H9 (cell line): ENCODE measurements around the gene LRRC61. TPM values are rescaled to one million over a fixed set of nuclear protein-coding genes. Genes with fewer than 3 reads are reported as not detected.
A peak's percentile ranks its signal among the peaks of the same experiment; 100 is the strongest.

Experiments used
- DNase-seq: peaks from one replicate; pipeline ENCODE4 v3.0.0-alpha.2; 2017
- H2AFZ ChIP-seq: one replicate; pipeline ENCODE4 v1.6.1; 2013; ENCODE audit warnings: mild to moderate bottlenecking, low read length, control low read depth, moderate library complexity
- H2AK5ac ChIP-seq: 2 replicates; pipeline ENCODE4 v1.6.1; 2013; ENCODE audit warnings: low read length, control low read depth, mixed read lengths; ENCODE audit not compliant: insufficient read length
- H2BK120ac ChIP-seq: one replicate; pipeline ENCODE4 v1.6.1; 2013; ENCODE audit warnings: low read depth, mild to moderate bottlenecking, low read length, control low read depth, inconsistent platforms; ENCODE audit not compliant: poor library complexity, severe bottlenecking
- H2BK12ac ChIP-seq: 2 replicates; pipeline ENCODE4 v1.6.1; 2013; ENCODE audit warnings: low read length, control low read depth, mixed read lengths, low read depth; ENCODE audit not compliant: insufficient read length
- H2BK15ac ChIP-seq: 2 replicates; pipeline ENCODE4 v1.6.1; 2013; ENCODE audit warnings: low read depth, low read length, control low read depth
- H2BK20ac ChIP-seq: one replicate; pipeline ENCODE4 v1.6.1; 2013; ENCODE audit warnings: low read depth, mild to moderate bottlenecking, low read length, control low read depth, inconsistent platforms; ENCODE audit not compliant: poor library complexity, severe bottlenecking
- H2BK5ac ChIP-seq: 2 replicates; pipeline ENCODE4 v1.6.1; 2013; ENCODE audit warnings: low read length, control low read depth, mixed read lengths; ENCODE audit not compliant: insufficient read length
- H3K14ac ChIP-seq: 2 replicates; pipeline ENCODE4 v1.6.1; 2013; ENCODE audit warnings: low read length, control low read depth; ENCODE audit not compliant: insufficient read depth
- H3K18ac ChIP-seq: 2 replicates; pipeline ENCODE4 v1.6.1; 2013; ENCODE audit warnings: low read depth, mild to moderate bottlenecking, mixed read lengths, low read length, control low read depth; ENCODE audit not compliant: insufficient read length
- H3K23ac ChIP-seq: 2 replicates; pipeline ENCODE4 v1.6.1; 2013; ENCODE audit warnings: low read length, control low read depth, mixed read lengths, low read depth; ENCODE audit not compliant: insufficient read length
- H3K23me2 ChIP-seq: 2 replicates; pipeline ENCODE4 v1.6.1; 2013; ENCODE audit warnings: low read depth, mild to moderate bottlenecking, mixed read lengths, low read length, control low read depth; ENCODE audit not compliant: insufficient read length, poor library complexity, severe bottlenecking
- H3K27ac ChIP-seq: 2 replicates; pipeline ENCODE4 v1.5.1; 2013; ENCODE audit warnings: low read length, control low read depth, mixed read lengths, low read depth; ENCODE audit not compliant: insufficient read length
- H3K27me3 ChIP-seq: 2 replicates; pipeline ENCODE4 v1.6.1; 2013; ENCODE audit warnings: low read length, control low read depth, inconsistent platforms; ENCODE audit not compliant: insufficient read depth
- H3K4ac ChIP-seq: 2 replicates; pipeline ENCODE4 v1.6.1; 2013; ENCODE audit warnings: low read depth, mild to moderate bottlenecking, control low read depth, inconsistent platforms, low read length, moderate library complexity
- H3K4me1 ChIP-seq: 2 replicates; pipeline ENCODE4 v1.6.1; 2013; ENCODE audit warnings: low read length, control low read depth, inconsistent platforms; ENCODE audit not compliant: insufficient read depth
- H3K4me2 ChIP-seq: 2 replicates; pipeline ENCODE4 v1.6.1; 2013; ENCODE audit warnings: low read length, control low read depth, mixed read lengths; ENCODE audit not compliant: insufficient read length, insufficient read depth
- H3K56ac ChIP-seq: 2 replicates; pipeline ENCODE4 v1.6.1; 2013; ENCODE audit warnings: low read depth, mild to moderate bottlenecking, mixed read lengths, low read length, control low read depth; ENCODE audit not compliant: insufficient read length
- H3K79me1 ChIP-seq: 2 replicates; pipeline ENCODE4 v1.6.1; 2013; ENCODE audit warnings: low read depth, mild to moderate bottlenecking, moderate library complexity, low read length, control low read depth, inconsistent platforms; ENCODE audit not compliant: insufficient read depth, poor library complexity, severe bottlenecking
- H3K79me2 ChIP-seq: 2 replicates; pipeline ENCODE4 v1.6.1; 2013; ENCODE audit warnings: low read length, control low read depth, inconsistent platforms; ENCODE audit not compliant: insufficient read depth
- H3K9ac ChIP-seq: 2 replicates; pipeline ENCODE4 v1.6.1; 2013; ENCODE audit warnings: low read length, control low read depth, mixed read lengths; ENCODE audit not compliant: insufficient read length; ENCODE audit errors: extremely low read depth
- H3K9me3 ChIP-seq: one replicate; pipeline ENCODE4 v1.6.1; 2013; ENCODE audit warnings: low read depth, low read length, inconsistent platforms; ENCODE audit not compliant: control insufficient read depth
- H3T11ph ChIP-seq: one replicate; pipeline ENCODE4 v1.6.1; 2013; ENCODE audit warnings: mild to moderate bottlenecking, low read length, control low read depth, inconsistent platforms
- H4K20me1 ChIP-seq: one replicate; pipeline ENCODE4 v1.6.1; 2013; ENCODE audit not compliant: control insufficient read depth, insufficient read length, insufficient read depth
- H4K5ac ChIP-seq: 2 replicates; pipeline ENCODE4 v1.6.1; 2013; ENCODE audit warnings: low read depth, mild to moderate bottlenecking, mixed read lengths, low read length, control low read depth; ENCODE audit not compliant: insufficient read length
- H4K8ac ChIP-seq: replicated peaks from 2 replicates; pipeline ENCODE4 v1.6.1; 2013; ENCODE audit warnings: low read length, control low read depth, mixed read lengths, low read depth; ENCODE audit not compliant: insufficient read length
- H4K91ac ChIP-seq: 2 replicates; pipeline ENCODE4 v1.6.1; 2013; ENCODE audit warnings: low read depth, mild to moderate bottlenecking, moderate library complexity, mixed read lengths, low read length, control low read depth; ENCODE audit not compliant: insufficient read length
- H3K27ac Mint-ChIP-seq, 3 experiments: 2 replicates in 2 of 3; 3 replicates in 1 of 3; pipeline ENCODE4 v1.8.0; 2020 to 2021; ENCODE audit warnings: mixed read lengths in 3 of 3, mild to moderate bottlenecking in 1 of 3, moderate library complexity in 1 of 3
- H3K27me3 Mint-ChIP-seq: 2 replicates; pipeline ENCODE4 v1.8.0; 2021; ENCODE audit warnings: low read depth, mild to moderate bottlenecking, moderate library complexity, mixed read lengths
- H3K36me3 Mint-ChIP-seq, 3 experiments: 2 replicates in 2 of 3; 3 replicates in 1 of 3; pipeline ENCODE4 v1.8.0; 2020 to 2021; ENCODE audit warnings: low read depth in 3 of 3, mixed read lengths in 3 of 3; ENCODE audit not compliant: insufficient read depth in 1 of 3
- H3K4me1 Mint-ChIP-seq, 2 experiments: 2 replicates each; pipeline ENCODE4 v1.8.0; 2020; ENCODE audit warnings: mixed read lengths in 2 of 2
- H3K4me3 Mint-ChIP-seq, 2 experiments: 2 replicates in 1 of 2; 3 replicates in 1 of 2; pipeline ENCODE4 v1.8.0; 2020 to 2021; ENCODE audit warnings: mild to moderate bottlenecking in 2 of 2, mixed read lengths in 2 of 2, moderate library complexity in 1 of 2
- H3K9me3 Mint-ChIP-seq, 2 experiments: 2 replicates in 1 of 2; 3 replicates in 1 of 2; pipeline ENCODE4 v1.8.0; 2020; ENCODE audit warnings: mild to moderate bottlenecking in 2 of 2, mixed read lengths in 2 of 2, moderate library complexity in 1 of 2
- WGBS: extraction: QIAGEN DNeasy Blood & Tissue Kit; methylation state at CpG from one replicate; pipeline ENCODE4 v1.1.7; 2013; ENCODE audit warnings: missing lambda C conversion rate, low lambda C conversion rate, mixed read lengths; ENCODE audit not compliant: insufficient read length; ENCODE audit errors: extremely low coverage; 5-methylcytosine and 5-hydroxymethylcytosine counted together
- total RNA-seq: library from RNA; stranded (reverse); gene quantifications from 2 replicates; pipeline ENCODE4 v1.2.1, GENCODE V29; 2021
- TF ChIP-seq, protein P1 (sequence below): fragments of 200-600 bp; sonication (generic); conservative IDR thresholded peaks from 3 replicates; pipeline ENCODE4 v1.8.0; 2021; ENCODE audit warnings: antibody characterized with exemption, mild to moderate bottlenecking

LRRC61 gene
- total RNA-seq, 1 experiment from 2014 or later: 24.4 TPM

DNA sequence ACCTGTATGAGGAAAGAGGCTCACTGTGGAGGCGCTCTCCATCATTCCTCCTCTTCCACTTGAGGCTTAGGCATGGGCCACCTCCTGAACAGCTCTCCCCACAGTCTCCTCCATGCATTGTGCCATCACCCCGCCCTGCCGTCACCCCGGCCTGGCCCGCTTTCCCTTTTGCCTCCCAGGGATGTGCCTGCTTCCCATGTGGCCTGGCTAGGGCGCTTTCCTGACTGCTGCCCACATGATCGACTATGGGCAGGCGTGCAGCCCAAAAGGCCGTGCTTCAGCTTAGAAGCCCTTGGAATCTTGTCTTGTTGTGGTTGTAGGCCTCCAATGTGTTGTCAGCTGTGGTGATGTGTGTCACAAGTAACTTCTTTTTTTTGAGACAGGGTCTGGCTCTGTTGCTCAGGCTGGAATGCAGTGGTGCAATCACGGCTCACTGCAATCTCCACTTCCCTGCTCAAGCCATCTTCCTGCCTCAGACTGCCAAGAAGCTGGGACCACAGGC, 2.0 kb downstream of the LRRC61 start:
- Histone ChIP-seq H2BK12ac (no peak overlapping the region), H2BK15ac (no peak overlapping the region), H2BK5ac (no peak overlapping the region), H3K79me1 (no peaks in the 10 kb centered on the region), H2BK120ac (no peak overlapping the region), H3K4me2 (no peak overlapping the region), H3K27me3 (no peaks in the 10 kb centered on the region), H3T11ph (no peak overlapping the region), H3K9me3 (no peaks in the 10 kb centered on the region), H3K4ac (no peak overlapping the region), H3K14ac (no peak overlapping the region), H3K79me2 (no peaks in the 10 kb centered on the region), H3K4me1 (peaks cover 15% of the 10 kb centered on the region; the same call in 1 of the 2 replicates), H3K27ac (no peak overlapping the region), H2AFZ (no peak overlapping the region), H3K56ac (no peak overlapping the region), H3K23me2 (peaks cover 7% of the 10 kb centered on the region), H4K5ac (no peak overlapping the region), H4K20me1 (no peaks in the 10 kb centered on the region), H3K23ac (no peak overlapping the region), H3K18ac (no peak overlapping the region), H4K91ac (no peak overlapping the region), H3K9ac (no peak overlapping the region), H2BK20ac (no peak overlapping the region), H2AK5ac (no peak overlapping the region), H4K8ac (no peak overlapping the region)
- no peak for DNase-seq
- no CpG with 5 or more reads among the region's 10 CpGs for WGBS
- Mint-ChIP-seq H3K36me3 (peaks cover 0 to 46% (median 0%) of the 10 kb centered on the region in 3 experiments; a peak in 3 of 7 replicates), H3K9me3 (no peaks in the 10 kb centered on the region), H3K4me3 (peak overlapping the region in 1 of 2 experiments; percentile 87; a peak in 2 of 5 replicates), H3K4me1 (peaks cover 39 to 50% of the 10 kb centered on the region in 2 experiments), H3K27me3 (peaks cover 27% of the 10 kb centered on the region), H3K27ac (no peak overlapping the region; a peak in 1 of 7 replicates)
- TF ChIP-seq, protein P1, sequence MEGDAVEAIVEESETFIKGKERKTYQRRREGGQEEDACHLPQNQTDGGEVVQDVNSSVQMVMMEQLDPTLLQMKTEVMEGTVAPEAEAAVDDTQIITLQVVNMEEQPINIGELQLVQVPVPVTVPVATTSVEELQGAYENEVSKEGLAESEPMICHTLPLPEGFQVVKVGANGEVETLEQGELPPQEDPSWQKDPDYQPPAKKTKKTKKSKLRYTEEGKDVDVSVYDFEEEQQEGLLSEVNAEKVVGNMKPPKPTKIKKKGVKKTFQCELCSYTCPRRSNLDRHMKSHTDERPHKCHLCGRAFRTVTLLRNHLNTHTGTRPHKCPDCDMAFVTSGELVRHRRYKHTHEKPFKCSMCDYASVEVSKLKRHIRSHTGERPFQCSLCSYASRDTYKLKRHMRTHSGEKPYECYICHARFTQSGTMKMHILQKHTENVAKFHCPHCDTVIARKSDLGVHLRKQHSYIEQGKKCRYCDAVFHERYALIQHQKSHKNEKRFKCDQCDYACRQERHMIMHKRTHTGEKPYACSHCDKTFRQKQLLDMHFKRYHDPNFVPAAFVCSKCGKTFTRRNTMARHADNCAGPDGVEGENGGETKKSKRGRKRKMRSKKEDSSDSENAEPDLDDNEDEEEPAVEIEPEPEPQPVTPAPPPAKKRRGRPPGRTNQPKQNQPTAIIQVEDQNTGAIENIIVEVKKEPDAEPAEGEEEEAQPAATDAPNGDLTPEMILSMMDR: no peak
